PC-9 (cell line): Measurements from ENCODE around the gene CCDC15. TPM values are rescaled to one million over a fixed set of nuclear protein-coding genes. Genes with fewer than 3 reads are reported as not detected.

Experiments used
- BruUV-seq: library from RNA; stranded (reverse); fragments of 400-500 nt; replicated peaks from 2 replicates; lab custom pipeline; 2021; lab: Mats Ljungman, UMichigan
- CTCF ChIA-PET: fragments of 300-600 bp; sonication (Branson Sonifier 250); formaldehyde crosslinking; loops from one replicate; lab custom pipeline; 2022; ENCODE audit warnings: antibody characterized with exemption; lab: Charles Lee
- POLR2A ChIA-PET: fragments of 300-600 bp; sonication (Branson Sonifier 250); formaldehyde crosslinking; loops from one replicate; lab custom pipeline; 2022; ENCODE audit warnings: antibody characterized with exemption; ENCODE audit not compliant: unreplicated experiment; lab: Charles Lee
- DNase-seq, 2 experiments: peaks; one replicate each; pipeline versions ENCODE4 v3.0.0 to v3.0.0-alpha.2; 2015 to 2022; ENCODE audit warnings: mixed read lengths in 1 of 2
- H2AFZ ChIP-seq: fragments of 200-600 bp; sonication (generic); 2 replicates; pipeline ENCODE4 v1.8.1; 2017; ENCODE audit warnings: antibody characterized with exemption
- H3F3A ChIP-seq: fragments of 200-600 bp; sonication (generic); 2 replicates; pipeline ENCODE4 v1.8.1; 2017; ENCODE audit warnings: antibody characterized with exemption, mild to moderate bottlenecking, low read depth; ENCODE audit not compliant: insufficient read depth
- H3K27ac ChIP-seq: fragments of 200-600 bp; sonication (generic); 2 replicates; pipeline ENCODE4 v1.6.1; 2016; ENCODE audit warnings: mixed run types
- H3K27me3 ChIP-seq: fragments of 200-600 bp; sonication (generic); 2 replicates; pipeline ENCODE4 v1.6.1; 2016; ENCODE audit warnings: low read depth, mixed run types; ENCODE audit not compliant: insufficient read depth
- H3K36me3 ChIP-seq: fragments of 200-600 bp; sonication (generic); 2 replicates; pipeline ENCODE4 v1.6.1; 2016; ENCODE audit warnings: low read depth, mixed run types
- H3K4me1 ChIP-seq: fragments of 200-600 bp; sonication (generic); replicated peaks from 2 replicates; pipeline ENCODE4 v1.6.1; 2016; ENCODE audit warnings: mixed run types; ENCODE audit not compliant: insufficient read depth
- H3K4me2 ChIP-seq: fragments of 200-600 bp; sonication (generic); 2 replicates; pipeline ENCODE4 v1.6.1; 2017; ENCODE audit warnings: mixed run types
- H3K4me3 ChIP-seq: fragments of 200-600 bp; sonication (generic); 2 replicates; pipeline ENCODE4 v1.6.1; 2016; ENCODE audit warnings: mixed run types
- H3K79me2 ChIP-seq: fragments of 200-600 bp; sonication (generic); 2 replicates; pipeline ENCODE4 v1.6.1; 2017; ENCODE audit warnings: low read depth, mixed run types
- H3K9me2 ChIP-seq: fragments of 200-600 bp; sonication (generic); 2 replicates; pipeline ENCODE4 v1.8.1; 2017; ENCODE audit warnings: mild to moderate bottlenecking; ENCODE audit not compliant: insufficient read depth
- H3K9me3 ChIP-seq: fragments of 200-600 bp; sonication (generic); 2 replicates; pipeline ENCODE4 v1.8.1; 2016; ENCODE audit warnings: low read depth; ENCODE audit not compliant: insufficient read depth
- H4K20me1 ChIP-seq: fragments of 200-600 bp; sonication (generic); 2 replicates; pipeline ENCODE4 v1.8.1; 2017; ENCODE audit not compliant: insufficient read depth
- EZH2 ChIP-seq: fragments of 200-600 bp; sonication (generic); IDR thresholded peaks from 2 replicates; pipeline ENCODE4 v1.8.0; 2017; ENCODE audit warnings: antibody characterized with exemption, low read depth
- intact Hi-C: fragments of 100-400 bp; cut with micrococcal nuclease; formaldehyde crosslinking; loops from one replicate; pipeline ENCODE4 v1.10.0; 2022; ENCODE audit not compliant: unreplicated experiment
- total RNA-seq: library from RNA; stranded (reverse); gene quantifications from 2 replicates; pipeline ENCODE4 v1.2.3, GENCODE V29; 2021
- TF ChIP-seq, protein P1 (sequence below): fragments of 200-600 bp; sonication (generic); conservative IDR thresholded peaks from 2 replicates; pipeline ENCODE4 v1.6.1; 2017; ENCODE audit warnings: mixed run types, antibody characterized with exemption, mild to moderate bottlenecking, moderate library complexity

The CCDC15 gene
- total RNA-seq, 1 experiment from 2014 or later, result 2.7 TPM

DNA sequence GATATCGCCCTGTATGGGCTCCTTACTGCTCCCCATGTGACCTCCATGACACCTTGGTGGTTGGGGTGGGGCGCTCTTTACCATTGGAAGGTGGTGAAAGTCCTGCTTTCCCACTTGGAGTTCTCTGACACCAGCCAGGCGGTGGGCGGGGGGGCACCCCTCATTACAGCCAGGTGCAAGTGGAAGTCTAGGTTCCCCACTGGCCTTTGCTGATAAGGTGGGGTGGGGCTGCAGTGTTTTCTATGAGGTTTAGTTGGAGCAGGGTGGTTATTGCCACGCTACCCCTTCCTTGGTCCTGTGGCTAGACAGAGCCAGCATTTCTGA is 103.7 kb downstream of the CCDC15 start:
- no peaks in the 10 kb centered on the region for H3K9me2 ChIP-seq
- ChIA-PET CTCF (no interaction called here), POLR2A (no interaction called here)
- H3K27ac ChIP-seq, result no peak overlapping the region
- TF ChIP-seq EZH2, result no peak
- TF ChIP-seq, protein P1, sequence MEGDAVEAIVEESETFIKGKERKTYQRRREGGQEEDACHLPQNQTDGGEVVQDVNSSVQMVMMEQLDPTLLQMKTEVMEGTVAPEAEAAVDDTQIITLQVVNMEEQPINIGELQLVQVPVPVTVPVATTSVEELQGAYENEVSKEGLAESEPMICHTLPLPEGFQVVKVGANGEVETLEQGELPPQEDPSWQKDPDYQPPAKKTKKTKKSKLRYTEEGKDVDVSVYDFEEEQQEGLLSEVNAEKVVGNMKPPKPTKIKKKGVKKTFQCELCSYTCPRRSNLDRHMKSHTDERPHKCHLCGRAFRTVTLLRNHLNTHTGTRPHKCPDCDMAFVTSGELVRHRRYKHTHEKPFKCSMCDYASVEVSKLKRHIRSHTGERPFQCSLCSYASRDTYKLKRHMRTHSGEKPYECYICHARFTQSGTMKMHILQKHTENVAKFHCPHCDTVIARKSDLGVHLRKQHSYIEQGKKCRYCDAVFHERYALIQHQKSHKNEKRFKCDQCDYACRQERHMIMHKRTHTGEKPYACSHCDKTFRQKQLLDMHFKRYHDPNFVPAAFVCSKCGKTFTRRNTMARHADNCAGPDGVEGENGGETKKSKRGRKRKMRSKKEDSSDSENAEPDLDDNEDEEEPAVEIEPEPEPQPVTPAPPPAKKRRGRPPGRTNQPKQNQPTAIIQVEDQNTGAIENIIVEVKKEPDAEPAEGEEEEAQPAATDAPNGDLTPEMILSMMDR, result no peak
- no peaks in the 10 kb centered on the region for H3K36me3 ChIP-seq
- intact Hi-C loops, result no loop called here
- H3K4me2 ChIP-seq, result no peak overlapping the region
- BruUV-seq, result no TSS peak
- no peaks in the 10 kb centered on the region for H3K9me3 ChIP-seq
- peaks cover 27% of the 10 kb centered on the region for H3K4me1 ChIP-seq
- H3K4me3 ChIP-seq, result no peak overlapping the region
- DNase-seq, result no peak
- H2AFZ ChIP-seq, result no peak overlapping the region
- H4K20me1 ChIP-seq, result no peaks in the 10 kb centered on the region
- no peaks in the 10 kb centered on the region for H3K27me3 ChIP-seq
- peaks cover 9% of the 10 kb centered on the region for H3F3A ChIP-seq
- no peaks in the 10 kb centered on the region for H3K79me2 ChIP-seq

GRCh38 chr11:125061281-125061680 is 107.3 kb downstream of the CCDC15 start:
- H2AFZ ChIP-seq, result no peak overlapping the region
- TF ChIP-seq, protein P1, result no peak
- TF ChIP-seq EZH2, result no peak
- no peak overlapping the region for H3K4me3 ChIP-seq
- CTCF ChIA-PET, result interaction anchor here (0.6 kb wide), 1 partner anchor 62 kb away, joined by 3 read pairs; no protein-coding TSS in a partner anchor
- peaks cover 14% of the 10 kb centered on the region; the same call in 1 of the 2 replicates for H3K4me1 ChIP-seq
- BruUV-seq, result no TSS peak
- H3K27ac ChIP-seq, result no peak overlapping the region
- H3K4me2 ChIP-seq, result no peak overlapping the region
- H3K79me2 ChIP-seq, result peaks cover 24% of the 10 kb centered on the region
- H3K9me3 ChIP-seq, result no peaks in the 10 kb centered on the region
- POLR2A ChIA-PET, result interaction anchor here (0.7 kb wide), 1 partner anchor 50 kb away, joined by 11 read pairs; the partner anchor contains the start of gene TMEM218
- H3K9me2 ChIP-seq, result no peaks in the 10 kb centered on the region
- H3K27me3 ChIP-seq, result no peaks in the 10 kb centered on the region
- no peaks in the 10 kb centered on the region for H4K20me1 ChIP-seq
- H3F3A ChIP-seq, result no peaks in the 10 kb centered on the region
- intact Hi-C loops, result no loop called here
- no peaks in the 10 kb centered on the region for H3K36me3 ChIP-seq
- DNase-seq, result no peak

GRCh38 chr11:125062218-125062930 is 108.4 kb downstream of the CCDC15 start:
- H3K27me3 ChIP-seq, result no peaks in the 10 kb centered on the region
- CTCF ChIA-PET, result interaction anchor here (0.6 kb wide), 1 partner anchor 173 kb away, joined by 3 read pairs; no protein-coding TSS in a partner anchor
- DNase-seq, result no peak
- H3K9me2 ChIP-seq, result no peaks in the 10 kb centered on the region
- peaks cover 24% of the 10 kb centered on the region for H3K79me2 ChIP-seq
- peaks cover 10% of the 10 kb centered on the region; the same call in 1 of the 2 replicates for H3K4me1 ChIP-seq
- peak overlapping the region; percentile 89 for H3K4me2 ChIP-seq
- H3F3A ChIP-seq, result no peaks in the 10 kb centered on the region
- H4K20me1 ChIP-seq, result no peaks in the 10 kb centered on the region
- H3K27ac ChIP-seq, result peak overlapping the region; percentile 36
- no peaks in the 10 kb centered on the region for H3K36me3 ChIP-seq
- intact Hi-C loops, result loop anchor here (2.0 kb wide), 2 partner anchors 20 to 62 kb away; no protein-coding TSS in a partner anchor
- TF ChIP-seq, protein P1, result no peak
- no peak for TF ChIP-seq EZH2
- no peaks in the 10 kb centered on the region for H3K9me3 ChIP-seq
- TSS peak; percentile 79 for BruUV-seq
- POLR2A ChIA-PET, result no interaction called here
- H3K4me3 ChIP-seq, result peak overlapping the region; percentile 73
- H2AFZ ChIP-seq, result peak overlapping the region; percentile 87
